B cell (primary cell): ENCODE results near the gene REC8. TPM values are rescaled to one million over a fixed set of nuclear protein-coding genes. Genes with fewer than 3 reads are reported as not detected.

Source experiments
- ATAC-seq: fragments of 200-7000 bp; cut with Tn5 transposase; one replicate; pipeline ENCODE4 v1.10.0; 2021; ENCODE audit warnings: low read depth, mild to moderate bottlenecking, moderate number of reproducible peaks, moderate library complexity
- CTCF ChIA-PET: fragments of 350-600 bp; sonication (Branson Sonifier 250); formaldehyde crosslinking; loops from one replicate; lab custom pipeline; 2021; ENCODE audit warnings: antibody characterized with exemption, inconsistent platforms; lab: Charles Lee
- POLR2A ChIA-PET: fragments of 350-600 bp; sonication (Branson Sonifier 250); formaldehyde crosslinking; loops from one replicate; lab custom pipeline; 2021; ENCODE audit warnings: antibody characterized with exemption; lab: Charles Lee
- DNase-seq: peaks from one replicate; pipeline ENCODE4 v3.0.0; 2013
- H2AFZ ChIP-seq: 2 replicates; pipeline ENCODE4 v1.6.1; 2012; ENCODE audit warnings: mild to moderate bottlenecking, low read depth, low read length; ENCODE audit not compliant: insufficient read depth, poor library complexity, severe bottlenecking
- H3K27ac ChIP-seq, 2 donors: 1 replicate in 1 of 2; 2 replicates in 1 of 2; pipeline ENCODE4 v1.5.1; 2012 to 2013; ENCODE audit warnings: low read length in 2 of 2, mild to moderate bottlenecking in 2 of 2, moderate library complexity in 1 of 2
- H3K27me3 ChIP-seq, 4 experiments: fragments of 200-600 bp in 1 of 4; sonication (generic) in 1 of 4; replicated peaks in 1 of 4; 1 replicate in 2 of 4; 2 replicates in 2 of 4; pipeline versions ENCODE4 v1.6.1 to v1.7.0; 2013 to 2016; ENCODE audit warnings: low read length in 3 of 4, mild to moderate bottlenecking in 2 of 4, mixed read lengths in 1 of 4, moderate library complexity in 1 of 4; ENCODE audit not compliant: insufficient read depth in 4 of 4, control insufficient read depth in 3 of 4; ENCODE audit errors: control extremely low read depth in 1 of 4
- H3K36me3 ChIP-seq, 2 experiments: replicated peaks in 1 of 2; 1 replicate in 1 of 2; 2 replicates in 1 of 2; pipeline versions ENCODE4 v1.6.1 to v1.7.1; 2013; ENCODE audit warnings: low read length in 1 of 2; ENCODE audit not compliant: insufficient read depth in 2 of 2, control insufficient read depth in 1 of 2; ENCODE audit errors: control extremely low read depth in 1 of 2, extremely low read depth in 1 of 2
- H3K4me1 ChIP-seq, 2 donors: fragments of 200-600 bp in 1 of 2; sonication (generic) in 1 of 2; 1 replicate in 1 of 2; 2 replicates in 1 of 2; pipeline versions ENCODE4 v1.5.1 to v1.6.1; 2013 to 2017; ENCODE audit warnings: low read length in 2 of 2; ENCODE audit not compliant: control insufficient read depth in 2 of 2, insufficient read depth in 2 of 2
- H3K4me2 ChIP-seq: replicated peaks from 2 replicates; pipeline ENCODE3; 2012; ENCODE audit warnings: mild to moderate bottlenecking, low read depth, low read length; ENCODE audit not compliant: poor library complexity, severe bottlenecking
- H3K4me3 ChIP-seq, 5 experiments: fragments of 200-600 bp in 1 of 5; sonication (generic) in 1 of 5; 1 replicate in 3 of 5; 2 replicates in 2 of 5; pipeline versions ENCODE4 v1.5.1 to v1.7.0; 2011 to 2016; ENCODE audit warnings: low read length in 4 of 5, mild to moderate bottlenecking in 4 of 5, low read depth in 2 of 5, control low read depth in 1 of 5, moderate library complexity in 1 of 5; ENCODE audit not compliant: insufficient read depth in 1 of 5; ENCODE audit errors: control extremely low read depth in 1 of 5, extremely low read depth in 1 of 5
- H3K79me2 ChIP-seq: fragments of 200-600 bp; sonication (generic); one replicate; pipeline ENCODE4 v1.6.0; 2016; ENCODE audit warnings: low read length; ENCODE audit not compliant: control insufficient read depth, insufficient read depth
- H3K9ac ChIP-seq: fragments of 200-600 bp; sonication (generic); 2 replicates; pipeline ENCODE4 v1.6.1; 2017; ENCODE audit warnings: mild to moderate bottlenecking, low read length, moderate library complexity
- H3K9me3 ChIP-seq, 3 donors: one replicate each; pipeline versions ENCODE4 v1.6.1 to v1.7.1; 2013; ENCODE audit warnings: low read length in 2 of 3; ENCODE audit not compliant: control insufficient read depth in 2 of 3, insufficient read depth in 1 of 3; ENCODE audit errors: control extremely low read depth in 1 of 3
- H4K20me1 ChIP-seq: 2 replicates; pipeline ENCODE4 v1.6.0; 2012; ENCODE audit warnings: mild to moderate bottlenecking, low read length; ENCODE audit not compliant: insufficient read depth, control insufficient read depth, poor library complexity, severe bottlenecking
- H3K27ac Mint-ChIP-seq: one replicate; pipeline ENCODE4 v1.8.0; 2021; ENCODE audit warnings: mixed read lengths
- H3K27me3 Mint-ChIP-seq: one replicate; pipeline ENCODE4 v1.8.0; 2021; ENCODE audit warnings: mixed read lengths
- H3K4me1 Mint-ChIP-seq: one replicate; pipeline ENCODE4 v1.8.0; 2021; ENCODE audit warnings: mixed read lengths
- H3K4me3 Mint-ChIP-seq: one replicate; pipeline ENCODE4 v1.8.0; 2021; ENCODE audit warnings: mixed read lengths
- H3K9me3 Mint-ChIP-seq: one replicate; pipeline ENCODE4 v1.8.0; 2022; ENCODE audit warnings: mixed read lengths; ENCODE audit not compliant: insufficient read depth
- CTCF ChIP-seq: fragments of 200-600 bp; IDR thresholded peaks from one replicate; pipeline ENCODE4 v1.8.0; 2022; ENCODE audit warnings: antibody characterized with exemption, mild to moderate bottlenecking
- EZH2 ChIP-seq: IDR thresholded peaks from 2 replicates; pipeline ENCODE4 v1.6.1; 2012; ENCODE audit warnings: borderline replicate concordance, low read depth, mild to moderate bottlenecking, moderate library complexity, low read length; ENCODE audit not compliant: insufficient read depth, poor library complexity, severe bottlenecking
- WGBS: methylation state at CpG from one replicate; pipeline ENCODE4 v1.1.5; 2013; ENCODE audit warnings: missing lambda C conversion rate; ENCODE audit not compliant: insufficient coverage; 5-methylcytosine and 5-hydroxymethylcytosine counted together
- intact Hi-C: fragments of 100-400 bp; cut with micrococcal nuclease; formaldehyde crosslinking; loops from one replicate; pipeline ENCODE4 v1.10.0; 2022
- polyA plus RNA-seq: library from polyadenylated mRNA; depleted of rRNA; stranded (reverse); fragments of >200 nt; gene quantifications from 2 replicates; pipeline ENCODE4 v1.2.3, GENCODE V29; 2012
- total RNA-seq, 2 donors: library from RNA; stranded (reverse); fragments of 120-200 nt in 1 of 2; gene quantifications; 1 replicate in 1 of 2; 2 replicates in 1 of 2; pipeline versions ENCODE4 v1.2.3 to v1.2.4, GENCODE V29; 2013 to 2022

The REC8 gene
- total and polyA plus RNA-seq, 2 donors (not counting 1 experiment from before 2014, with no cell fraction given), result 34.0 to 62.1 TPM

GRCh38 chr14:24147761-24148428 lies 24.0 kb upstream of the REC8 start:
- 12% methylated on average over 27 of the region's 29 CpGs for WGBS
- ATAC-seq (no peak), DNase-seq (no peak)
- Histone ChIP-seq H3K27me3 (no peaks in the 10 kb centered on the region), H3K4me1 (peaks cover 20 to 33% of the 10 kb centered on the region in 2 donors), H2AFZ (peak overlapping the region; percentile 83), H3K79me2 (peaks cover 84% of the 10 kb centered on the region), H4K20me1 (peaks cover 45% of the 10 kb centered on the region), H3K9ac (peak overlapping the region; percentile 83), H3K4me3 (peak overlapping the region; percentile 42 to 95 (median 92)), H3K36me3 (peaks cover 2 to 62% of the 10 kb centered on the region in 2 experiments), H3K27ac (peak overlapping the region in 1 of 2 donors; percentile 70), H3K4me2 (peak overlapping the region; percentile 90), H3K9me3 (no peaks in the 10 kb centered on the region)
- intact Hi-C loops, result loop anchor here (1.0 to 10.0 kb wide), 11 partner anchors 13 to 1053 kb away; partner anchors contain the start of genes ACIN1, C14orf119, CHMP4A and DCAF11
- POLR2A ChIA-PET, result interaction anchor here (1.4 to 4.1 kb wide), 4 partner anchors 11 to 94 kb away, joined by 5 to 43 read pairs (median 24); partner anchors contain the start of genes DCAF11, NRL, PSME1 and TINF2
- CTCF ChIA-PET, result interaction anchor here (1.1 to 6.2 kb wide), 8 partner anchors 13 to 163 kb away, joined by 3 to 62 read pairs (median 5); partner anchors contain the start of genes IRF9 and MDP1
- peaks cover 47% of the 10 kb centered on the region for H3K4me1 Mint-ChIP-seq
- peak overlapping the region; percentile 77 for H3K27ac Mint-ChIP-seq
- H3K4me3 Mint-ChIP-seq, result peak overlapping the region; percentile 95
- H3K9me3 Mint-ChIP-seq, result no peaks in the 10 kb centered on the region
- no peaks in the 10 kb centered on the region for H3K27me3 Mint-ChIP-seq
- TF ChIP-seq EZH2 (no peak), CTCF (no peak)
